Psoas muscle (tissue), 8 donors: ENCODE measurements around the gene STMN1. TPM values are rescaled to one million over a fixed set of nuclear protein-coding genes. Genes with fewer than 3 reads are reported as not detected.
A peak's percentile ranks its signal among the peaks of the same experiment; 100 is the strongest.

ENCODE experiments used
- ATAC-seq, 4 donors: fragments of 200-7000 bp; cut with Tn5 transposase; one replicate each; pipeline ENCODE4 v1.9.1; 2020; ENCODE audit warnings: moderate library complexity in 3 of 4, mild to moderate bottlenecking in 2 of 4
- DNase-seq, 2 donors: peaks; one replicate each; pipeline ENCODE4 v3.0.0-alpha.2; 2020
- H3K27ac ChIP-seq: fragments of 200-600 bp; one replicate; pipeline ENCODE4 v1.8.0; 2022
- H3K27me3 ChIP-seq, 3 donors: fragments of 200-600 bp in 1 of 3; one replicate each; pipeline versions ENCODE4 v1.6.1 to v1.8.0; 2013 to 2022; ENCODE audit warnings: low read length in 2 of 3, mild to moderate bottlenecking in 2 of 3, moderate library complexity in 1 of 3; ENCODE audit not compliant: insufficient read depth in 3 of 3
- H3K36me3 ChIP-seq, 2 donors: fragments of 200-600 bp in 1 of 2; one replicate each; pipeline versions ENCODE4 v1.6.1 to v1.8.0; 2013 to 2022; ENCODE audit warnings: low read depth in 1 of 2, mild to moderate bottlenecking in 1 of 2, moderate library complexity in 1 of 2; ENCODE audit not compliant: insufficient read depth in 1 of 2
- H3K4me1 ChIP-seq: fragments of 200-600 bp; one replicate; pipeline ENCODE4 v1.8.0; 2022
- H3K4me3 ChIP-seq: fragments of 200-600 bp; one replicate; pipeline ENCODE4 v1.8.0; 2022; ENCODE audit warnings: mild to moderate bottlenecking
- H3K9me3 ChIP-seq: fragments of 200-600 bp; one replicate; pipeline ENCODE4 v1.8.0; 2022
- WGBS, 3 donors: extraction: QIAGEN DNeasy Blood & Tissue Kit; methylation state at CpG; one replicate each; pipeline versions ENCODE4 v1.1.6 to v1.1.7; 2013; 5-methylcytosine and 5-hydroxymethylcytosine counted together
- intact Hi-C, 2 donors: fragments of 100-400 bp; cut with DNase I; formaldehyde crosslinking; loops; one replicate each; pipeline versions ENCODE4 v1.11.0 to v1.14.2; 2022
- polyA plus RNA-seq, 3 donors: library from polyadenylated mRNA; stranded (reverse); fragments of 200-250 nt; gene quantifications; one replicate each; pipeline ENCODE4 v1.2.3, GENCODE V29; 2013
- total RNA-seq, 4 donors: library from RNA; stranded (reverse); fragmentation: NEBNext Ultra II Directional in 2 of 4; extraction: Animal tissue kit (Norgen Biotek cat#: 25700) in 2 of 4; gene quantifications; one replicate each; pipeline versions ENCODE4 v1.2.1 to v1.2.4, GENCODE V29; 2021 to 2023
- TF ChIP-seq, protein P1 (sequence below): fragments of 200-600 bp; IDR thresholded peaks from one replicate; pipeline ENCODE4 v1.8.0; 2022; ENCODE audit warnings: antibody characterized with exemption
- donor health status: healthy with polysubstance abuse.
- donor health status: DM: no; HTN: no; CAD: no; lungs with moderate emphysema.
- donor health status: Bipolar disorder and iron deficiency.
- donor health status: healthy.
- donor health status: DM: yes; HTN: yes; CAD: no.
- donor health status: DM: no; HTN: no; CAD: no.
- donor health status: DM: no; HTN: no; CAD: no.
- donor health status: DM: yes; HTN: yes; CAD: no.

STMN1 gene
- total and polyA plus RNA-seq, 7 donors, result 7.6 to 29.2 (median 14.3) TPM

DNA sequence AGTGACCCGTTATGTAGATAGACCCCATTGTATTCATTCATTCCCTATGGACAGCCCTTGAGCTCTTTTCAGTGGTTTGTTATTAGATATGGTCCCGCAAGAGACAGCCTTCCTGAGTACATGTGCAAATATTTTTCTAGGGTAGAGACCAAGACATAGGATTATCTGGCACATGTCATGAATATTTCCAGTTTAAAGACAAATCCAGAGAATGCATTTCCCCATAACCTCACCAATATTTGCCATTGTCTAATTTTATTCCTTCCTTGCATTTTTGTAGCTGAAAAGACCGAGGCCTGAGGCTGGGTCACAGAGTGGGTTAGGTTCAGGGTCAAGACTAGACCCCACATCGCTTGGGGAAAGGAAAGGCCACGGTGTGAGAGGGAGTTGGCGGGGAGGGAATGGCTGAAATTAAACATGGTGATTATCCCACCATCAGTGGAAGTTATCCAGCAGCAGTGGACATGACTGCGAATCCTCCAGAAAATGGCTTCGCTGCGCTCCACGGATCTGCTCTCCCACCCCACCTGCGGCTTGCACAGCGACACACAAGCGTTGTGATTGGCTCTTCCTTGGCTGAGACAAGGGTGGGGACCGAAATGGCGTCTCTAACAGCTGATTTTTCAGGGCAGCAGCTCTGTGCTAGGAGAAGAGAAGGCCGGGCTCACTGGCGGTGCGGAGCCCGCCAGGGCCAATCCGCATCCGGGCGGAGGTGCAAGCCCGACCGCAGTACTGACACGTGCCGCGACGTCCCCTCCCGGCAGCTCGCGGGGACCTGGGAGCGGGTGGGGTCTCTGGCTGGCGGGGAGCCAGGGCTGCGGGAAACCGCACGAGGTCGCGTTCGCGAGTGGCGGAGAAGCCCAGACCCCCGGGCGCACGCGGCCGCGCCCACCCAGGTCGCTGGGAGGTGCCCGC, 16.1 kb upstream of the STMN1 start:
- Histone ChIP-seq H3K4me3 (peak overlapping the region; percentile 72), H3K36me3 (no peaks in the 10 kb centered on the region), H3K27me3 (peaks cover 0 to 26% (median 0%) of the 10 kb centered on the region in 3 donors), H3K27ac (peak overlapping the region; percentile 2), H3K9me3 (no peaks in the 10 kb centered on the region), H3K4me1 (peaks cover 6% of the 10 kb centered on the region)
- WGBS, 3 donors, result 6 to 8% (median 7%) methylated on average over 48 to 49 of the region's 49 CpGs
- DNase-seq, result peak; percentile 44 to 69
- ATAC-seq, result peak; percentile 51 to 74 (median 68)
- TF ChIP-seq, protein P1, sequence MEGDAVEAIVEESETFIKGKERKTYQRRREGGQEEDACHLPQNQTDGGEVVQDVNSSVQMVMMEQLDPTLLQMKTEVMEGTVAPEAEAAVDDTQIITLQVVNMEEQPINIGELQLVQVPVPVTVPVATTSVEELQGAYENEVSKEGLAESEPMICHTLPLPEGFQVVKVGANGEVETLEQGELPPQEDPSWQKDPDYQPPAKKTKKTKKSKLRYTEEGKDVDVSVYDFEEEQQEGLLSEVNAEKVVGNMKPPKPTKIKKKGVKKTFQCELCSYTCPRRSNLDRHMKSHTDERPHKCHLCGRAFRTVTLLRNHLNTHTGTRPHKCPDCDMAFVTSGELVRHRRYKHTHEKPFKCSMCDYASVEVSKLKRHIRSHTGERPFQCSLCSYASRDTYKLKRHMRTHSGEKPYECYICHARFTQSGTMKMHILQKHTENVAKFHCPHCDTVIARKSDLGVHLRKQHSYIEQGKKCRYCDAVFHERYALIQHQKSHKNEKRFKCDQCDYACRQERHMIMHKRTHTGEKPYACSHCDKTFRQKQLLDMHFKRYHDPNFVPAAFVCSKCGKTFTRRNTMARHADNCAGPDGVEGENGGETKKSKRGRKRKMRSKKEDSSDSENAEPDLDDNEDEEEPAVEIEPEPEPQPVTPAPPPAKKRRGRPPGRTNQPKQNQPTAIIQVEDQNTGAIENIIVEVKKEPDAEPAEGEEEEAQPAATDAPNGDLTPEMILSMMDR, result no peak
- intact Hi-C loops, result no loop called here

DNA sequence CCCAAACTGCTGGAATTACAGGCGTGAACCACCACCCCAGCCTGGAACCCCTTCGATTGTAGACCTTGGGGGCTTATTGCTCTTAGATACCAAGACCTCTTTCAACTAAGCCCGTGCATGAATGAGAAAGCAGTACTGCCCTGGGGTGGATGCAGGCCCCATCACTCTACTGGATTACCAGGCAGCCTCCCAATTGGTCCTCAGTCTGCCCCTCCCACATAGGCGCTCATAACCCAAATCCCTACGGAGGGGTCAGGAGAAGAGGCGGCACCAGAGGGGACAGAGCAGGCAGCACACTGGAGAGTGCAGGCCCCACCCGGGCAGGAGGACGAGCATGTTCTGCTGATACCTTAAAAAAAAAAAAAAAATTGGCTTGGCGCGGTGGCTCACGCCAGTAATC, 12.4 kb upstream of the STMN1 start:
- Histone ChIP-seq H3K27ac (no peak overlapping the region), H3K4me3 (no peak overlapping the region), H3K9me3 (no peaks in the 10 kb centered on the region), H3K27me3 (peaks cover 0 to 13% (median 0%) of the 10 kb centered on the region in 3 donors), H3K36me3 (no peaks in the 10 kb centered on the region), H3K4me1 (peaks cover 6% of the 10 kb centered on the region)
- intact Hi-C loops, result no loop called here
- no peak for DNase-seq
- TF ChIP-seq, protein P1, result no peak
- 88 to 93% (median 89%) methylated on average over 11 of the region's 11 CpGs for WGBS, 3 donors
- no peak for ATAC-seq

DNA sequence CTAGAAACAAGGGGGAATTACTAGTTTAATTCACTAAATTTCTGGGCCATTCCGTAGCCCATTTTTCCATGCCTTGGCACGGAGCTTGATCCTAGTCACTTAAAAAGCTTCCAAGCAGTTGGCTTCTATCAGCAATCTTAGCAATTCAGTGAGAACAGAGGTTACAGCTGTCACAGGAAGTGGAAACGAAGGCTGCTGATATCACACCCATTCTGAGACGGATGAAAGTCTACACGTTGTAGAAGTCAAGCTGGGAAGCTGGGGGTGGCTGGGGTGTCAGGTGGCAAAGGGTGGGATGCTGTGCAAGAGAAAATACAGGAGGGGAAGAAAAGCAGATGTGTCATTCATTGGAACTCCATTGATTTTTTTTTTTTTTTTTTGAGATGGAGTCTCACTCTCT, 11.8 kb upstream of the STMN1 start:
- 28 to 38% (median 31%) methylated on average over 5 of the region's 5 CpGs for WGBS, 3 donors

DNA sequence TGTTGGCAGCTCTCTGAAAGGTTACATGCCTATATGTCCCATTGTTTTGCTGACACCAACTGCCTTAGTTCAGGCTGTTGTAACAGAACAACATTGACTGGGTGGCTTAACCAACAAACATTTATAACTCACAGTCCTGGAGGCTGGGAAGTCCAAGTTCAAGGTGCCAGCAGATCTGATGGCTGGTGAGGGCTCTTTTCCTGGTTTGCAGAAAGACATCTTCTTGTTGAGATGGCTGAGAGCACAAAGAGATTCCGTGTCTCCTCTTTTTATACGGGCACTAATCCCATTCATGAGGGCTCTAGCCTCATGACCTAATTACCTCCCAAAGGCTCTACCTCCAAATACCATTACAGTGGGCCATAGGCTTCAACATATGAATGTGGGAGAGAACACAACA, 10.2 kb upstream of the STMN1 start:
- TF ChIP-seq, protein P1, result no peak
- Histone ChIP-seq H3K36me3 (no peaks in the 10 kb centered on the region), H3K27me3 (no peaks in the 10 kb centered on the region), H3K4me1 (no peaks in the 10 kb centered on the region), H3K9me3 (no peaks in the 10 kb centered on the region), H3K4me3 (no peak overlapping the region), H3K27ac (no peak overlapping the region)
- WGBS, 3 donors, result 88 to 90% (median 90%) methylated on average over 2 of the region's 2 CpGs
- intact Hi-C loops, result no loop called here
- ATAC-seq (no peak), DNase-seq (no peak)

More for the DNA sequence above, 11.8 kb upstream of the STMN1 start:
- TF ChIP-seq, protein P1, result no peak
- DNase-seq (no peak), ATAC-seq (no peak)
- H3K36me3 ChIP-seq, result no peaks in the 10 kb centered on the region
- H3K27me3 ChIP-seq, result peaks cover 0 to 9% (median 0%) of the 10 kb centered on the region in 3 donors
- H3K9me3 ChIP-seq, result no peaks in the 10 kb centered on the region
- no peak overlapping the region for H3K4me3 ChIP-seq
- no peak overlapping the region for H3K27ac ChIP-seq
- intact Hi-C loops, result no loop called here
- peaks cover 1% of the 10 kb centered on the region for H3K4me1 ChIP-seq
